Neural progenitor cell (in vitro differentiated cells): ENCODE measurements around the gene SLC15A3.

Experiments
- CTCF ChIP-seq: fragments of 200-600 bp; sonication (generic); IDR thresholded peaks from 2 replicates; pipeline ENCODE4 v1.5.1; 2017; ENCODE audit warnings: antibody characterized with exemption, mild to moderate bottlenecking
- EZH2 ChIP-seq: fragments of 200-600 bp; sonication (generic); IDR thresholded peaks from 2 replicates; pipeline ENCODE4 v1.6.1; 2017; ENCODE audit warnings: antibody characterized with exemption, mild to moderate bottlenecking, moderate library complexity

GRCh38 chr11:60939855-60940254 is 12.1 kb downstream of the SLC15A3 start:
- TF ChIP-seq CTCF (no peak), EZH2 (no peak)
